ENCODE measurements around the gene LIF. TPM values are rescaled to one million over a fixed set of nuclear protein-coding genes. Genes with fewer than 3 reads are reported as not detected.
A peak's percentile ranks its signal among the peaks of the same experiment; 100 is the strongest.

The LIF gene
- total and polyA plus RNA-seq, 4 donors = 0.08 to 0.10 (median 0.09) TPM; not detected in 1

DNA sequence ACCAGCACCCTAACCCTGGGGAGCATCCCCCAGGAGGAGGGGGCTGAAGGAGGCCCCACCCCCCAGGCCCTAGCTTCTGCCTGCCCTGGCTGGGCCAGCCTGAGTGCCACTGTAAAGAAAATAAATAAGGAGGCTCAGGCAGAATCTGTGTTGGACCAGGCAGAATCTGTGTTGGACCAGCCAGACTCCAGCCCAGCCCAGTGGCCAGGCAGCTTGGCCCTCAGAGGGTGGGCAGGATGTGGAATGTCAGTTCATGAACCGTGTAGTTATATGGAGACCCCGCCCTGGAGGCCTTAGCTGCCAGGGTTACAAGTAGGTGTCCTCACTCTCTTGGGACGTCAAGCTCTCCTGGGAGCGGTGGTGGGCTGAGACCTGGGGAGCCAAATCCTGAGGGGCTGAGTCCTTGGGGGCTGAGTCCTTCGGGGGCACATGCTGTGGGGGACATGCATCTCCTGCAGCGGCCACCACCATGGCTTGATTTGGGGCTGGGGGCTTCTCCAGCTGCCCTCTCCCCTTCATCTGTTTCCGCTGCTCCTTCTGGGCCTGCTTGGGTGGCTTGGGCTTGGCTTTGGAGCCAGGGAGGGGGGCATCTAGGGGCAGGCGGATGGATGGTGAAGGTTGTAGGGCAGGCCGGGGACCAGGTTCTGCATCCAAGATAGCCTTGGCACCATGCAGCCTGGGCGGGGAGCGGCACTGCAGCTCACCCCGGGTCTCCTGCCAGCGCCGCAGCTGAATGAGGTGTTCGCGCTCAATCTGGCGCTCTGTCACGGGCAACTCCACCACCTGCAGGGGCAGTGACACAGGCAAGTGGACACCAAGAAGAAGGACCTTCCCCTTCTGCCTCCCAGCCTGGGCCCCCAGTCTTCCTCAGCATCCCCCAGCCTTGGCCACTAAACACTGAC lies 45.8 kb upstream of the LIF start:
- no peak overlapping the region for H3K4me3 ChIP-seq (ENCODE audit: low read depth in 1 of 3, low read length in 3 of 3)
- no peak for TF ChIP-seq EGR1 (IDR thresholded peaks at IDR 0.05; ENCODE audit: low read depth in 2 of 2)
- TF ChIP-seq RAD21 (IDR thresholded peaks at IDR 0.05) = no peak
- TF ChIP-seq, protein P1, sequence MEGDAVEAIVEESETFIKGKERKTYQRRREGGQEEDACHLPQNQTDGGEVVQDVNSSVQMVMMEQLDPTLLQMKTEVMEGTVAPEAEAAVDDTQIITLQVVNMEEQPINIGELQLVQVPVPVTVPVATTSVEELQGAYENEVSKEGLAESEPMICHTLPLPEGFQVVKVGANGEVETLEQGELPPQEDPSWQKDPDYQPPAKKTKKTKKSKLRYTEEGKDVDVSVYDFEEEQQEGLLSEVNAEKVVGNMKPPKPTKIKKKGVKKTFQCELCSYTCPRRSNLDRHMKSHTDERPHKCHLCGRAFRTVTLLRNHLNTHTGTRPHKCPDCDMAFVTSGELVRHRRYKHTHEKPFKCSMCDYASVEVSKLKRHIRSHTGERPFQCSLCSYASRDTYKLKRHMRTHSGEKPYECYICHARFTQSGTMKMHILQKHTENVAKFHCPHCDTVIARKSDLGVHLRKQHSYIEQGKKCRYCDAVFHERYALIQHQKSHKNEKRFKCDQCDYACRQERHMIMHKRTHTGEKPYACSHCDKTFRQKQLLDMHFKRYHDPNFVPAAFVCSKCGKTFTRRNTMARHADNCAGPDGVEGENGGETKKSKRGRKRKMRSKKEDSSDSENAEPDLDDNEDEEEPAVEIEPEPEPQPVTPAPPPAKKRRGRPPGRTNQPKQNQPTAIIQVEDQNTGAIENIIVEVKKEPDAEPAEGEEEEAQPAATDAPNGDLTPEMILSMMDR (IDR thresholded peaks at IDR 0.05; ENCODE audit: low read depth, low read length, missing input control) = no peak
- TF ChIP-seq RXRA (IDR thresholded peaks at IDR 0.05) = no peak
- TF ChIP-seq ATF3 (IDR thresholded peaks at IDR 0.05) = no peak
- no peak for TF ChIP-seq TAF1 (conservative IDR thresholded peaks at IDR 0.05)
- no peak for TF ChIP-seq FOXA1 (IDR thresholded peaks at IDR 0.05)
- no peaks in the 10 kb centered on the region for H3K9me3 ChIP-seq (ENCODE audit: control insufficient read depth in 4 of 4, low read length in 3 of 4)
- H3K4me1 ChIP-seq (ENCODE audit: control insufficient read depth in 4 of 4, insufficient read depth in 4 of 4, low read length in 3 of 4) = peaks cover 8 to 40% (median 33%) of the 10 kb centered on the region in 4 donors
- 94% methylated on average over 18 of the region's 18 CpGs for WGBS
- no peak overlapping the region for H3K27ac ChIP-seq (ENCODE audit: low read depth in 1 of 2, low read length in 2 of 2)
- no peaks in the 10 kb centered on the region for H3K27me3 ChIP-seq (ENCODE audit: control insufficient read depth in 4 of 4, insufficient read depth in 4 of 4, low read length in 3 of 4)
- no peak for DNase-seq (ENCODE audit: low spot score)
- no peak overlapping the region for H3K9ac ChIP-seq (ENCODE audit: low read depth in 1 of 2, low read length in 2 of 2)
- H3K36me3 ChIP-seq (ENCODE audit: control insufficient read depth in 4 of 4, insufficient read depth in 3 of 4, low read depth in 1 of 4, low read length in 3 of 4) = peaks cover 10 to 45% (median 15%) of the 10 kb centered on the region in 4 donors

GRCh38 chr22:30291058-30291892 lies 44.7 kb upstream of the LIF start:
- H3K4me3 ChIP-seq (ENCODE audit: low read depth in 1 of 3, low read length in 3 of 3) = no peak overlapping the region
- no peak overlapping the region for H3K9ac ChIP-seq (ENCODE audit: low read depth in 1 of 2, low read length in 2 of 2)
- H3K27me3 ChIP-seq (ENCODE audit: control insufficient read depth in 4 of 4, insufficient read depth in 4 of 4, low read length in 3 of 4) = no peaks in the 10 kb centered on the region
- 68% methylated on average over 13 of the region's 13 CpGs for WGBS
- peaks cover 8 to 44% (median 33%) of the 10 kb centered on the region in 4 donors for H3K4me1 ChIP-seq (ENCODE audit: control insufficient read depth in 4 of 4, insufficient read depth in 4 of 4, low read length in 3 of 4)
- H3K9me3 ChIP-seq (ENCODE audit: control insufficient read depth in 4 of 4, low read length in 3 of 4) = no peaks in the 10 kb centered on the region
- peak overlapping the region; percentile 51 to 56 for H3K27ac ChIP-seq (ENCODE audit: low read depth in 1 of 2, low read length in 2 of 2)
- TF ChIP-seq EGR1 (IDR thresholded peaks at IDR 0.05; ENCODE audit: low read depth in 2 of 2) (no peak), HNF4G (IDR thresholded peaks at IDR 0.05) (no peak), HNF4A (conservative IDR thresholded peaks at IDR 0.05) (peak; percentile 22 to 57), FOXA1 (IDR thresholded peaks at IDR 0.05) (no peak), SP1 (IDR thresholded peaks at IDR 0.05) (peak; percentile 89), TAF1 (conservative IDR thresholded peaks at IDR 0.05) (no peak), RXRA (IDR thresholded peaks at IDR 0.05) (peak; percentile 66 to 91), GABPA (IDR thresholded peaks at IDR 0.05 in 1 of 2, conservative IDR thresholded peaks at IDR 0.05 in 1 of 2) (peak in 1 of 2 donors; percentile 13), JUND (IDR thresholded peaks at IDR 0.05) (peak in 1 of 2 donors; percentile 72), RAD21 (IDR thresholded peaks at IDR 0.05) (peak in 1 of 2 donors; percentile 53), MAX (IDR thresholded peaks at IDR 0.05) (no peak), NR2F2 (IDR thresholded peaks at IDR 0.05) (peak; percentile 99)
- TF ChIP-seq, protein P1 (IDR thresholded peaks at IDR 0.05; ENCODE audit: low read depth, low read length, missing input control) = peak; percentile 4
- TF ChIP-seq, protein P2, sequence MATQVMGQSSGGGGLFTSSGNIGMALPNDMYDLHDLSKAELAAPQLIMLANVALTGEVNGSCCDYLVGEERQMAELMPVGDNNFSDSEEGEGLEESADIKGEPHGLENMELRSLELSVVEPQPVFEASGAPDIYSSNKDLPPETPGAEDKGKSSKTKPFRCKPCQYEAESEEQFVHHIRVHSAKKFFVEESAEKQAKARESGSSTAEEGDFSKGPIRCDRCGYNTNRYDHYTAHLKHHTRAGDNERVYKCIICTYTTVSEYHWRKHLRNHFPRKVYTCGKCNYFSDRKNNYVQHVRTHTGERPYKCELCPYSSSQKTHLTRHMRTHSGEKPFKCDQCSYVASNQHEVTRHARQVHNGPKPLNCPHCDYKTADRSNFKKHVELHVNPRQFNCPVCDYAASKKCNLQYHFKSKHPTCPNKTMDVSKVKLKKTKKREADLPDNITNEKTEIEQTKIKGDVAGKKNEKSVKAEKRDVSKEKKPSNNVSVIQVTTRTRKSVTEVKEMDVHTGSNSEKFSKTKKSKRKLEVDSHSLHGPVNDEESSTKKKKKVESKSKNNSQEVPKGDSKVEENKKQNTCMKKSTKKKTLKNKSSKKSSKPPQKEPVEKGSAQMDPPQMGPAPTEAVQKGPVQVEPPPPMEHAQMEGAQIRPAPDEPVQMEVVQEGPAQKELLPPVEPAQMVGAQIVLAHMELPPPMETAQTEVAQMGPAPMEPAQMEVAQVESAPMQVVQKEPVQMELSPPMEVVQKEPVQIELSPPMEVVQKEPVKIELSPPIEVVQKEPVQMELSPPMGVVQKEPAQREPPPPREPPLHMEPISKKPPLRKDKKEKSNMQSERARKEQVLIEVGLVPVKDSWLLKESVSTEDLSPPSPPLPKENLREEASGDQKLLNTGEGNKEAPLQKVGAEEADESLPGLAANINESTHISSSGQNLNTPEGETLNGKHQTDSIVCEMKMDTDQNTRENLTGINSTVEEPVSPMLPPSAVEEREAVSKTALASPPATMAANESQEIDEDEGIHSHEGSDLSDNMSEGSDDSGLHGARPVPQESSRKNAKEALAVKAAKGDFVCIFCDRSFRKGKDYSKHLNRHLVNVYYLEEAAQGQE (IDR thresholded peaks at IDR 0.05) = no peak
- DNase-seq (ENCODE audit: low spot score) = peak; percentile 56
- peaks cover 9 to 36% (median 12%) of the 10 kb centered on the region in 4 donors for H3K36me3 ChIP-seq (ENCODE audit: control insufficient read depth in 4 of 4, insufficient read depth in 3 of 4, low read depth in 1 of 4, low read length in 3 of 4)

Data from liver (tissue), 9 donors.